ENCODE measurements around the gene SUFU. TPM values are rescaled to one million over a fixed set of nuclear protein-coding genes. Genes with fewer than 3 reads are reported as not detected.

SUFU gene
- total and polyA plus RNA-seq, 2 donors (not counting 1 experiment from before 2014, with no cell fraction given) = 4.8 to 13.3 TPM

DNA sequence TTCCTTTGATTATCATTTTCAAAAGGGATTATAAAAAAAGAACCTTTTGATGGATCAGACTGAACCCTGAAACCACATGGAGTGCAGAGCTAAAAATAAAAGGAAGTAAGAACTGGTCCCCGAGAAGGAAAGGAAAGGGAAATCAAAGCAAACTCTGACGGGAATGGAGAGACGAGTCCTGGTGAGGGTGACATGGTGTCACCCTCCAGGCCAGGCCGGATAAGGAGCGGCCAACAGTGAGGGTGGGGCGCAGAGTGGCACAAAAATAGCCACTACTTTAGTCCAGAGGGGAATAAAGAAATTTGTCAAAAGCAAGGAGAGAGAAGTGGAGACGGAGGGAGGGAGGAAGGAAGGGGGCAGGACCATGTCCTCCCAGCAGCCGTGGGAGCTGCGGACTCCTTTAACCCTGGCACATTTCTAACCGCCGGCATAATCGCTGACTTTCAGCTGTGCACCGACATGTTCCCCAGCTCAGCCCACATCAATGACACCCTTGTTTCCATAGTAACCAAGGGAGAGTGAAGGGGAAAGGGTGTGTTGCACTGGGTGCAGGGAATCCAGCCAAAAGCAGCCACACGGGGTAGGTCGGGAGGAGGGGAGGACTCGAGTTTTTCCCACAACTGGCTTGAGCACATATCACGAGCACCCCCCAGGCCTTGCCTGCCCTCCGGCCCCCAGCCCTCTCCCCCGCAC, 170.2 kb downstream of the SUFU start:
- peak overlapping the region; percentile 35 for H3K9ac ChIP-seq (ENCODE audit: low read length)
- peak; percentile 60 for ATAC-seq (ENCODE audit: low read depth)
- H3K27me3 Mint-ChIP-seq = no peaks in the 10 kb centered on the region
- H2AFZ ChIP-seq (ENCODE audit: insufficient read depth, low read depth, low read length, poor library complexity, severe bottlenecking) = peak overlapping the region; percentile 65
- ChIA-PET CTCF (interaction anchor here (1.0 to 7.3 kb wide), 4 partner anchors 16 to 39 kb away, joined by 4 to 50 read pairs (median 8); partner anchors contain the start of gene TRIM8), POLR2A (interaction anchor here (1.1 to 6.0 kb wide), 3 partner anchors 13 to 31 kb away, joined by 3 to 49 read pairs (median 10); partner anchors contain the start of gene TRIM8)
- peak overlapping the region; percentile 81 for H3K4me3 Mint-ChIP-seq
- peak; percentile 49 for DNase-seq
- TF ChIP-seq, protein P1, sequence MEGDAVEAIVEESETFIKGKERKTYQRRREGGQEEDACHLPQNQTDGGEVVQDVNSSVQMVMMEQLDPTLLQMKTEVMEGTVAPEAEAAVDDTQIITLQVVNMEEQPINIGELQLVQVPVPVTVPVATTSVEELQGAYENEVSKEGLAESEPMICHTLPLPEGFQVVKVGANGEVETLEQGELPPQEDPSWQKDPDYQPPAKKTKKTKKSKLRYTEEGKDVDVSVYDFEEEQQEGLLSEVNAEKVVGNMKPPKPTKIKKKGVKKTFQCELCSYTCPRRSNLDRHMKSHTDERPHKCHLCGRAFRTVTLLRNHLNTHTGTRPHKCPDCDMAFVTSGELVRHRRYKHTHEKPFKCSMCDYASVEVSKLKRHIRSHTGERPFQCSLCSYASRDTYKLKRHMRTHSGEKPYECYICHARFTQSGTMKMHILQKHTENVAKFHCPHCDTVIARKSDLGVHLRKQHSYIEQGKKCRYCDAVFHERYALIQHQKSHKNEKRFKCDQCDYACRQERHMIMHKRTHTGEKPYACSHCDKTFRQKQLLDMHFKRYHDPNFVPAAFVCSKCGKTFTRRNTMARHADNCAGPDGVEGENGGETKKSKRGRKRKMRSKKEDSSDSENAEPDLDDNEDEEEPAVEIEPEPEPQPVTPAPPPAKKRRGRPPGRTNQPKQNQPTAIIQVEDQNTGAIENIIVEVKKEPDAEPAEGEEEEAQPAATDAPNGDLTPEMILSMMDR (IDR thresholded peaks at IDR 0.05) = no peak
- TF ChIP-seq EZH2 (IDR thresholded peaks at IDR 0.05; ENCODE audit: borderline replicate concordance, insufficient read depth, low read depth, low read length, poor library complexity, severe bottlenecking) = no peak
- H3K4me1 Mint-ChIP-seq = peaks cover 41% of the 10 kb centered on the region
- intact Hi-C loops (cut with micrococcal nuclease) = no loop called here
- peak overlapping the region in 4 of 5 experiments; percentile 4 to 34 (median 12) for H3K4me3 ChIP-seq (ENCODE audit: control extremely low read depth in 1 of 5, extremely low read depth in 1 of 5, insufficient read depth in 1 of 5, low read depth in 2 of 5, low read length in 4 of 5)
- no peaks in the 10 kb centered on the region for H3K9me3 ChIP-seq (ENCODE audit: control extremely low read depth in 1 of 3, control insufficient read depth in 2 of 3, insufficient read depth in 1 of 3, low read length in 2 of 3)
- no peaks in the 10 kb centered on the region for H4K20me1 ChIP-seq (ENCODE audit: control insufficient read depth, insufficient read depth, low read length, poor library complexity, severe bottlenecking)
- no peaks in the 10 kb centered on the region for H3K36me3 ChIP-seq (replicated peaks in 1 of 2; ENCODE audit: control extremely low read depth in 1 of 2, control insufficient read depth in 1 of 2, extremely low read depth in 1 of 2, insufficient read depth in 2 of 2, low read length in 1 of 2)
- no peaks in the 10 kb centered on the region for H3K79me2 ChIP-seq (ENCODE audit: control insufficient read depth, insufficient read depth, low read length)
- no peaks in the 10 kb centered on the region for H3K27me3 ChIP-seq (replicated peaks in 1 of 4; ENCODE audit: control extremely low read depth in 1 of 4, control insufficient read depth in 3 of 4, insufficient read depth in 4 of 4, low read length in 3 of 4)
- WGBS (ENCODE audit: insufficient coverage) = 18% methylated on average over 7 of the region's 19 CpGs
- no peaks in the 10 kb centered on the region for H3K9me3 Mint-ChIP-seq (ENCODE audit: insufficient read depth)
- H3K4me1 ChIP-seq (ENCODE audit: control insufficient read depth in 2 of 2, insufficient read depth in 2 of 2, low read length in 2 of 2) = peaks cover 31 to 34% of the 10 kb centered on the region in 2 donors
- H3K27ac Mint-ChIP-seq = peak overlapping the region; percentile 51
- peak overlapping the region; percentile 60 for H3K4me2 ChIP-seq (replicated peaks; ENCODE audit: low read depth, low read length, poor library complexity, severe bottlenecking)
- no peak overlapping the region for H3K27ac ChIP-seq (ENCODE audit: low read length in 2 of 2)

DNA sequence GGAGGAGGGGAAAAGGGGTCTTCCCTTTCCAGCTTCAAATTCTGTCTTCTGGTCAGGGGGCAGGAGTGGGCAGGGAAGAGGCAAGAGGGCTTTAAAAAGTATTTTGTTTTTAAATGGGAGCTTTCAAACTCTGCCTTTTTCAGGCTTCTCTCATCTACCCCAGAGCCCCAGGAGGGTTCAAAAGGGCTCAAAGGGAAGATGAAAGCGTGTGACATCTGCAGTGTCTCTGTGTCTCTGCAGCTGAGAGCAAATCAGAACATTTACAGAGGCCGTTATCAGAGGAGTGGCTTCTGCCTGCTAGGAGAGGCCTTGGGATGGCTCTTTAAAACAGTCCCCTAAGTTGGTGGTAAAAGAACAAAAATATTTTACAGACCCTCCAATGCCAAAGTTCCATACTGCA, 170.8 kb downstream of the SUFU start:
- Histone ChIP-seq H3K4me2 (replicated peaks; ENCODE audit: low read depth, low read length, poor library complexity, severe bottlenecking) (peak overlapping the region; percentile 60), H3K27me3 (replicated peaks in 1 of 4; ENCODE audit: control extremely low read depth in 1 of 4, control insufficient read depth in 3 of 4, insufficient read depth in 4 of 4, low read length in 3 of 4) (no peaks in the 10 kb centered on the region), H3K4me1 (ENCODE audit: control insufficient read depth in 2 of 2, insufficient read depth in 2 of 2, low read length in 2 of 2) (peaks cover 31 to 34% of the 10 kb centered on the region in 2 donors), H3K9ac (ENCODE audit: low read length) (peak overlapping the region; percentile 35), H3K9me3 (ENCODE audit: control extremely low read depth in 1 of 3, control insufficient read depth in 2 of 3, insufficient read depth in 1 of 3, low read length in 2 of 3) (no peaks in the 10 kb centered on the region), H3K79me2 (ENCODE audit: control insufficient read depth, insufficient read depth, low read length) (no peaks in the 10 kb centered on the region), H3K4me3 (ENCODE audit: control extremely low read depth in 1 of 5, extremely low read depth in 1 of 5, insufficient read depth in 1 of 5, low read depth in 2 of 5, low read length in 4 of 5) (peak overlapping the region in 1 of 5 experiments; percentile 4), H3K27ac (ENCODE audit: low read length in 2 of 2) (no peak overlapping the region), H3K36me3 (replicated peaks in 1 of 2; ENCODE audit: control extremely low read depth in 1 of 2, control insufficient read depth in 1 of 2, extremely low read depth in 1 of 2, insufficient read depth in 2 of 2, low read length in 1 of 2) (no peaks in the 10 kb centered on the region), H2AFZ (ENCODE audit: insufficient read depth, low read depth, low read length, poor library complexity, severe bottlenecking) (no peak overlapping the region), H4K20me1 (ENCODE audit: control insufficient read depth, insufficient read depth, low read length, poor library complexity, severe bottlenecking) (no peaks in the 10 kb centered on the region)
- DNase-seq (no peak), ATAC-seq (ENCODE audit: low read depth) (no peak)
- Mint-ChIP-seq H3K9me3 (ENCODE audit: insufficient read depth) (no peaks in the 10 kb centered on the region), H3K4me3 (peak overlapping the region; percentile 44), H3K27me3 (no peaks in the 10 kb centered on the region), H3K4me1 (peaks cover 42% of the 10 kb centered on the region), H3K27ac (peak overlapping the region; percentile 68)
- TF ChIP-seq, protein P1 (IDR thresholded peaks at IDR 0.05) = no peak
- no peak for TF ChIP-seq EZH2 (IDR thresholded peaks at IDR 0.05; ENCODE audit: borderline replicate concordance, insufficient read depth, low read depth, low read length, poor library complexity, severe bottlenecking)
- intact Hi-C loops (cut with micrococcal nuclease) = no loop called here
- 15% methylated on average over 2 of the region's 2 CpGs for WGBS (ENCODE audit: insufficient coverage)
- CTCF ChIA-PET = interaction anchor here (1.0 to 7.3 kb wide), 4 partner anchors 16 to 39 kb away, joined by 4 to 50 read pairs (median 8); partner anchors contain the start of gene TRIM8
- POLR2A ChIA-PET = interaction anchor here (1.1 to 6.0 kb wide), 4 partner anchors 10 to 32 kb away, joined by 3 to 49 read pairs (median 7); partner anchors contain the start of gene TRIM8

Data from B cell (primary cell).